ENCODE measurements around the gene CLDN24. TPM values are rescaled to one million over a fixed set of nuclear protein-coding genes. Genes with fewer than 3 reads are reported as not detected.

The CLDN24 gene
- total RNA-seq, 1 donor from 2014 or later, result not detected

- H3K36me3 Mint-ChIP-seq, result peaks cover 34% of the 10 kb centered on the region
- H3K27me3 Mint-ChIP-seq, result no peaks in the 10 kb centered on the region
- no peak for TF ChIP-seq CTCF (conservative IDR thresholded peaks at IDR 0.05)
- no peak for DNase-seq (ENCODE audit: extremely low spot score, unreplicated experiment)
- no peaks in the 10 kb centered on the region for H3K4me1 Mint-ChIP-seq (ENCODE audit: unreplicated experiment)
- no peaks in the 10 kb centered on the region for H3K9me3 Mint-ChIP-seq
- H3K27ac Mint-ChIP-seq, result no peak overlapping the region
- H3K4me3 Mint-ChIP-seq, result no peak overlapping the region
Observed at GRCh38 chr4:183284965-183285364, 37.3 kb downstream of the CLDN24 start.

- no peak for DNase-seq (ENCODE audit: extremely low spot score, unreplicated experiment)
- no peak overlapping the region for H3K27ac Mint-ChIP-seq
- H3K9me3 Mint-ChIP-seq, result no peaks in the 10 kb centered on the region
- no peaks in the 10 kb centered on the region for H3K4me1 Mint-ChIP-seq (ENCODE audit: unreplicated experiment)
- TF ChIP-seq CTCF (conservative IDR thresholded peaks at IDR 0.05), result no peak
- H3K36me3 Mint-ChIP-seq, result peaks cover 29% of the 10 kb centered on the region
- H3K4me3 Mint-ChIP-seq, result no peak overlapping the region
- no peaks in the 10 kb centered on the region for H3K27me3 Mint-ChIP-seq
Observed at GRCh38 chr4:183284258-183284785, 37.9 kb downstream of the CLDN24 start.

GRCh38 chr4:183276106-183276505 lies 46.1 kb downstream of the CLDN24 start:
- no peak overlapping the region for H3K27ac Mint-ChIP-seq

GRCh38 chr4:183272384-183272783 lies 49.8 kb downstream of the CLDN24 start:
- Mint-ChIP-seq H3K27ac (no peak overlapping the region), H3K36me3 (peaks cover 47% of the 10 kb centered on the region), H3K9me3 (no peaks in the 10 kb centered on the region), H3K27me3 (no peaks in the 10 kb centered on the region), H3K4me1 (ENCODE audit: unreplicated experiment) (no peaks in the 10 kb centered on the region), H3K4me3 (no peak overlapping the region)
- TF ChIP-seq CTCF (conservative IDR thresholded peaks at IDR 0.05), result no peak
- DNase-seq (ENCODE audit: extremely low spot score, unreplicated experiment), result no peak

More at GRCh38 chr4:183276106-183276505, 46.1 kb downstream of the CLDN24 start:
- H3K27me3 Mint-ChIP-seq, result no peaks in the 10 kb centered on the region
- H3K4me1 Mint-ChIP-seq (ENCODE audit: unreplicated experiment), result no peaks in the 10 kb centered on the region
- no peak for DNase-seq (ENCODE audit: extremely low spot score, unreplicated experiment)
- no peak overlapping the region for H3K4me3 Mint-ChIP-seq
- TF ChIP-seq CTCF (conservative IDR thresholded peaks at IDR 0.05), result no peak
- H3K9me3 Mint-ChIP-seq, result no peaks in the 10 kb centered on the region
- peaks cover 34% of the 10 kb centered on the region for H3K36me3 Mint-ChIP-seq

Other genes starting within 250 kb of the CLDN24 start
- gene WWC2, start 223.2 kb downstream of the CLDN24 start, total RNA-seq (ENCODE audit: low replicate concordance), result 23.9 and 24.6 TPM in 2 replicates
- not detected in 2 replicates for gene CLDN22, start 2.1 kb downstream of the CLDN24 start, total RNA-seq (ENCODE audit: low replicate concordance)
- gene CDKN2AIP, start 122.2 kb upstream of the CLDN24 start, total RNA-seq (ENCODE audit: low replicate concordance), result 29.7 and 57.5 TPM in 2 replicates
- gene ING2, start 182.6 kb upstream of the CLDN24 start, total RNA-seq (ENCODE audit: low replicate concordance), result 16.5 and 20.4 TPM in 2 replicates